SK-N-SH treated with all-trans-retinoic acid at 6 μM for 48 hours (cell line): ENCODE results near the gene PRSS58.

Experiments
- ARNTL ChIP-seq: fragments of 450-650 bp; formaldehyde crosslinking; IDR thresholded peaks from 2 replicates; pipeline ENCODE4 v1.5.0; 2020; ENCODE audit warnings: low read depth, mild to moderate bottlenecking, moderate library complexity, borderline replicate concordance
- ESRRG ChIP-seq: fragments of 250-450 bp; sonication (Bioruptor Pico); IDR thresholded peaks from 2 replicates; pipeline ENCODE4 v1.6.1; 2021; ENCODE audit warnings: mild to moderate bottlenecking
- ISL1 ChIP-seq: fragments of 250-450 bp; sonication (Bioruptor Pico); IDR thresholded peaks from 2 replicates; pipeline ENCODE4 v2.1.2; 2022; ENCODE audit warnings: mild to moderate bottlenecking, moderate library complexity
- OSR1 ChIP-seq: fragments of 250-450 bp; sonication (Bioruptor Pico); IDR thresholded peaks from 2 replicates; pipeline ENCODE4 v1.8.0; 2022; ENCODE audit warnings: moderate library complexity, mild to moderate bottlenecking, inconsistent platforms
- PPARA ChIP-seq: fragments of 250-450 bp; sonication (Bioruptor Pico); IDR thresholded peaks from 2 replicates; pipeline ENCODE4 v1.5.0; 2020; ENCODE audit warnings: mild to moderate bottlenecking, borderline replicate concordance
- RARB ChIP-seq: fragments of 250-450 bp; sonication (Bioruptor Pico); IDR thresholded peaks from 2 replicates; pipeline ENCODE4 v1.8.0; 2021; ENCODE audit warnings: mild to moderate bottlenecking, moderate library complexity
- ZNF70 ChIP-seq: fragments of 450-650 bp; formaldehyde crosslinking; IDR thresholded peaks from 2 replicates; pipeline ENCODE4 v1.5.0; 2020; ENCODE audit warnings: mild to moderate bottlenecking, moderate library complexity
- TF ChIP-seq, protein P1 (sequence below): fragments of 250-450 bp; sonication (Bioruptor Pico); IDR thresholded peaks from 2 replicates; pipeline ENCODE4 v1.5.1; 2020; ENCODE audit warnings: low read depth, mild to moderate bottlenecking, moderate library complexity
- TF ChIP-seq, protein P2 (sequence below): fragments of 250-450 bp; sonication (Bioruptor Pico); IDR thresholded peaks from 2 replicates; pipeline ENCODE4 v1.8.0; 2020; ENCODE audit warnings: mild to moderate bottlenecking, moderate library complexity, borderline replicate concordance
- TF ChIP-seq, protein P3 (sequence below): fragments of 250-450 bp; sonication (Bioruptor Pico); IDR thresholded peaks from 2 replicates; pipeline ENCODE4 v1.8.0; 2021; ENCODE audit warnings: low read depth, mild to moderate bottlenecking, moderate library complexity, borderline replicate concordance

DNA sequence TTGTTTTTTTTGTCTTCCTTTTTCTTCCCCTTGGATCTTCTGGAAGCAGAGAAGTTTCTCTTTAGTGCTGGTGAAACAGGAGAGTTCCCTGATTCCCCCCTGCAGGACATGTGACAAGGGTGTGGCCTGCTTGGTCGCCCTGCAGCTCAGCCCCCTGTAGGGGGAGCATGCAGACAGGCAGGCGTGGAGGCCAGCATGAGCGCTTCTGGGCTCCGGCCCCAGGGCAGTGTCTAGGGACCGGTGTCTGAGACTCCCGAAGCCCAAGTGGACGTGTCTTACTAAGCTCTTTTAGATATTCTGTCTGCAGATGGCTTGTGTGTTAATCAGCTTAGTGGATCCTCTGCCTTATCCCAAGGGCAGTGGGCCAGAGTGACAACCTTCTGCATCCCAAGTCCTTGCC lies 26.1 kb downstream of the PRSS58 start:
- no peak for TF ChIP-seq ARNTL (CRISPR knock-in tag)
- TF ChIP-seq, protein P1, sequence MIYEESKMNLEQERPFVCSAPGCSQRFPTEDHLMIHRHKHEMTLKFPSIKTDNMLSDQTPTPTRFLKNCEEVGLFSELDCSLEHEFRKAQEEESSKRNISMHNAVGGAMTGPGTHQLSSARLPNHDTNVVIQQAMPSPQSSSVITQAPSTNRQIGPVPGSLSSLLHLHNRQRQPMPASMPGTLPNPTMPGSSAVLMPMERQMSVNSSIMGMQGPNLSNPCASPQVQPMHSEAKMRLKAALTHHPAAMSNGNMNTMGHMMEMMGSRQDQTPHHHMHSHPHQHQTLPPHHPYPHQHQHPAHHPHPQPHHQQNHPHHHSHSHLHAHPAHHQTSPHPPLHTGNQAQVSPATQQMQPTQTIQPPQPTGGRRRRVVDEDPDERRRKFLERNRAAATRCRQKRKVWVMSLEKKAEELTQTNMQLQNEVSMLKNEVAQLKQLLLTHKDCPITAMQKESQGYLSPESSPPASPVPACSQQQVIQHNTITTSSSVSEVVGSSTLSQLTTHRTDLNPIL (CRISPR knock-in tag), result no peak
- TF ChIP-seq RARB (CRISPR knock-in tag), result no peak
- no peak for TF ChIP-seq PPARA
- TF ChIP-seq, protein P2, sequence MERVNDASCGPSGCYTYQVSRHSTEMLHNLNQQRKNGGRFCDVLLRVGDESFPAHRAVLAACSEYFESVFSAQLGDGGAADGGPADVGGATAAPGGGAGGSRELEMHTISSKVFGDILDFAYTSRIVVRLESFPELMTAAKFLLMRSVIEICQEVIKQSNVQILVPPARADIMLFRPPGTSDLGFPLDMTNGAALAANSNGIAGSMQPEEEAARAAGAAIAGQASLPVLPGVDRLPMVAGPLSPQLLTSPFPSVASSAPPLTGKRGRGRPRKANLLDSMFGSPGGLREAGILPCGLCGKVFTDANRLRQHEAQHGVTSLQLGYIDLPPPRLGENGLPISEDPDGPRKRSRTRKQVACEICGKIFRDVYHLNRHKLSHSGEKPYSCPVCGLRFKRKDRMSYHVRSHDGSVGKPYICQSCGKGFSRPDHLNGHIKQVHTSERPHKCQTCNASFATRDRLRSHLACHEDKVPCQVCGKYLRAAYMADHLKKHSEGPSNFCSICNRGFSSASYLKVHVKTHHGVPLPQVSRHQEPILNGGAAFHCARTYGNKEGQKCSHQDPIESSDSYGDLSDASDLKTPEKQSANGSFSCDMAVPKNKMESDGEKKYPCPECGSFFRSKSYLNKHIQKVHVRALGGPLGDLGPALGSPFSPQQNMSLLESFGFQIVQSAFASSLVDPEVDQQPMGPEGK (CRISPR knock-in tag), result no peak
- TF ChIP-seq, protein P3, sequence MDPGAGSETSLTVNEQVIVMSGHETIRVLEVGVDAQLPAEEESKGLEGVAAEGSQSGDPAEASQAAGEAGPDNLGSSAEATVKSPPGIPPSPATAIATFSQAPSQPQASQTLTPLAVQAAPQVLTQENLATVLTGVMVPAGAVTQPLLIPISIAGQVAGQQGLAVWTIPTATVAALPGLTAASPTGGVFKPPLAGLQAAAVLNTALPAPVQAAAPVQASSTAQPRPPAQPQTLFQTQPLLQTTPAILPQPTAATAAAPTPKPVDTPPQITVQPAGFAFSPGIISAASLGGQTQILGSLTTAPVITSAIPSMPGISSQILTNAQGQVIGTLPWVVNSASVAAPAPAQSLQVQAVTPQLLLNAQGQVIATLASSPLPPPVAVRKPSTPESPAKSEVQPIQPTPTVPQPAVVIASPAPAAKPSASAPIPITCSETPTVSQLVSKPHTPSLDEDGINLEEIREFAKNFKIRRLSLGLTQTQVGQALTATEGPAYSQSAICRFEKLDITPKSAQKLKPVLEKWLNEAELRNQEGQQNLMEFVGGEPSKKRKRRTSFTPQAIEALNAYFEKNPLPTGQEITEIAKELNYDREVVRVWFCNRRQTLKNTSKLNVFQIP (CRISPR knock-in tag), result no peak
- no peak for TF ChIP-seq ZNF70 (CRISPR knock-in tag)
- TF ChIP-seq ESRRG (CRISPR knock-in tag), result no peak
- TF ChIP-seq ISL1 (CRISPR knock-in tag), result no peak
- TF ChIP-seq OSR1, result no peak
